ENCODE data around the gene KRTAP29-1.

KRTAP29-1 gene

GRCh38 chr17:41333836-41334235 is 31.2 kb upstream of the KRTAP29-1 start:
- TF ChIP-seq ZFX (IDR thresholded peaks at IDR 0.05): no peak
- no peak overlapping the region for H3K27ac ChIP-seq

GRCh38 chr17:41333098-41333497 is 30.4 kb upstream of the KRTAP29-1 start:
- no peak overlapping the region for H3K27ac ChIP-seq
- no peak for TF ChIP-seq CTCF (conservative IDR thresholded peaks at IDR 0.05)
- no peak for TF ChIP-seq ZFX (IDR thresholded peaks at IDR 0.05)

GRCh38 chr17:41332239-41332638 is 29.6 kb upstream of the KRTAP29-1 start:
- H3K27ac ChIP-seq: no peak overlapping the region
- no peak for TF ChIP-seq ZFX (IDR thresholded peaks at IDR 0.05)
- TF ChIP-seq CTCF (conservative IDR thresholded peaks at IDR 0.05): no peak

GRCh38 chr17:41331606-41332005 is 29.0 kb upstream of the KRTAP29-1 start:
- H3K27ac ChIP-seq: no peak overlapping the region
- TF ChIP-seq ZFX (IDR thresholded peaks at IDR 0.05) (no peak), CTCF (conservative IDR thresholded peaks at IDR 0.05) (no peak)

GRCh38 chr17:41329279-41329948 is 26.8 kb upstream of the KRTAP29-1 start:
- H3K27ac ChIP-seq: no peak overlapping the region
- TF ChIP-seq ZFX (IDR thresholded peaks at IDR 0.05) (no peak), CTCF (conservative IDR thresholded peaks at IDR 0.05) (peak; percentile 90)

GRCh38 chr17:41328207-41328606 is 25.6 kb upstream of the KRTAP29-1 start:
- no peak for TF ChIP-seq CTCF (conservative IDR thresholded peaks at IDR 0.05)
- no peak for TF ChIP-seq ZFX (IDR thresholded peaks at IDR 0.05)
- no peak overlapping the region for H3K27ac ChIP-seq

GRCh38 chr17:41327411-41328120 is 24.9 kb upstream of the KRTAP29-1 start:
- H3K27ac ChIP-seq: no peak overlapping the region

More at GRCh38 chr17:41327411-41328120, 24.9 kb upstream of the KRTAP29-1 start:
- TF ChIP-seq CTCF (conservative IDR thresholded peaks at IDR 0.05) (no peak), ZFX (IDR thresholded peaks at IDR 0.05) (no peak)
